ENCODE data around the gene SRD5A3.

The SRD5A3 gene
- 0 to 1.7 (median 0.39) reads per million in 4 donors for total RNA-seq

DNA sequence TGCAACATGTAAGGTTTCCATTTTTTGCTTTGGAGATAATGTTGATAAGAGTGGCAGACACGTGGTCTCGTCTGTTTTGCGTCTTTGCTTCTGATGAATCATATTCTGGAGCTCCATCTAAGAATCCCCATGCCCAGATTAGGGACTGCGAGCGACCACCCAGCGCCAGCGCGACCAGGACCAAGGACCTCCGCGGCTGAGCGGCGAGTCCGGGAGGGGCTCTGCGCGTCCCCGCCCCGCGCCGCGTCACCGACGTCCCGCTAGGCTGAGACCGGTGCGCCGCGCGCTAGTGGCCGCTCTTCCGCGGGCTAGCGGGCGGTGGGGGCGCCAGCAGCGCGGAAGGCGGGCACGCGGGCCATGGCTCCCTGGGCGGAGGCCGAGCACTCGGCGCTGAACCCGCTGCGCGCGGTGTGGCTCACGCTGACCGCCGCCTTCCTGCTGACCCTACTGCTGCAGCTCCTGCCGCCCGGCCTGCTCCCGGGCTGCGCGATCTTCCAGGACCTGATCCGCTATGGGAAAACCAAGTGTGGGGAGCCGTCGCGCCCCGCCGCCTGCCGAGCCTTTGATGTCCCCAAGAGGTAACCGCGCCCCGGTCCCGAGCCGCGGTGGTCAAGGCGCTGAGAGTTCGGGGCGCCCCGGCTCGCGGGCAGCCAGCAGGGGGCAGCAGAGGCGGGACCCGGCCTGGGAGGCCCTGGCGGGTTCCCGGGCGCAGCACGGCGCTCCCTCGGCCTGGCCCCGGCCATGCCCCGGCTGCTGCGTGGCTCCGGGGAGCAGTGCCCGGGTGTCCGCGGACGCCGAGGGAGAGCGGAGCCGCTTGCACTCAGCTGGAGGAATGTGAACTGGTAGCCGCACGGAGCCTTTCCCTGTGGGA, at the start of gene SRD5A3:
Gene SRD5A3, plus strand, starts transcription at position 263 of the 871 bp plus-strand sequence. Its CDS starts 95 bp downstream, at position 358.
- DNase-seq: peak; percentile 49 to 81 (median 66)

DNA sequence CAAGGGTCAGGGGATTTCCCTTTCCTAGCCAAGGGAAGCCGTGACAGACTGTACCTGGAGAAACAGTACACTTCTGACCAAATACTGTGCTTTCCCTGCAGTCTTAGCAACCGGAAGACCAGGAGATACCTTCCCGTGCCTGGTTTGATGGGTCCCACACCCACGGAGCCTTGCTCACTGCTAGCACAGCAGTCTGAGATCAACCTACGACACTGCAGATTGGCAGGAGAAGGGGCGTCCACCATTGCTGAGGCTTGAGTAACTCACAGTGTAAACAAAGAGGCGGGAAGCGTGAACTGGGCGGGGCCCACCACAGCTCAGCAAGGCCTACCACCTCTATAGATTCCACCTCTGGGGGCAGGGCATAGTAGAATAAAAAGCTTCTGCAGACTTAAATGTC, 48.7 kb upstream of the SRD5A3 start:
- DNase-seq: no peak

GRCh38 chr4:55303760-55304165, 42.3 kb upstream of the SRD5A3 start:
- no peak for DNase-seq

GRCh38 chr4:55304303-55304702, 41.7 kb upstream of the SRD5A3 start:
- DNase-seq: no peak

GRCh38 chr4:55308071-55308470, 38.0 kb upstream of the SRD5A3 start:
- no peak for DNase-seq

GRCh38 chr4:55311792-55312488, 34.1 kb upstream of the SRD5A3 start:
- DNase-seq: no peak

DNA sequence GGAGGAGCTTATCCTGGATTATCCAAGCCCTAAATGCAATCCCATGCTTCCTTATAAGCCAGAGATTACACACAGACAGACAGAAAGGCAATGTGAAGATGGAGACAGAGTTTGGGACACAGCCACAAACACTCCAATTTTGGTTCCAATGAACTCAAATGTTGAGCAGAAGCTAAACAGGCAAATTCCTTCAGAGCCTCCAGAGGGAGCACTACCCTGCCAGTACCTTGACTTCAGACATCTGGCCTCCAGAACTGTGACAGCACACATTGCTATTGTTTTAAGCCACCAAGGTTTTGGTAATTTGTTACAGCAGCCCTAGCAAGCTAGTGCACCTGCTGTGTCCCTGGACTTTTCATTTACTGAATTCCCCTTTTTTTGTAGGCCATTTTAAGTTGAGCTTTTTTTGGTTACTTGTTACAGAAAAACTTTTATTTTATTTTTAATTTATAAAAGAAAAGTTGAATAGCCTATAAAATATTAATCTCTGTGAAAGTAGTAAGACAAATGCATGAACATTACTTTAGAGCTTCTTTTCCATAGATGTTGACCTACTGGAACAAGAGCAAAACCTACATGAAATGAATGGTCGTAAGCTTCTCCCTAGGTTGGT, 33.4 kb upstream of the SRD5A3 start:
- DNase-seq: peak in 3 of 5 donors; percentile 16 to 21 (median 18)

DNA sequence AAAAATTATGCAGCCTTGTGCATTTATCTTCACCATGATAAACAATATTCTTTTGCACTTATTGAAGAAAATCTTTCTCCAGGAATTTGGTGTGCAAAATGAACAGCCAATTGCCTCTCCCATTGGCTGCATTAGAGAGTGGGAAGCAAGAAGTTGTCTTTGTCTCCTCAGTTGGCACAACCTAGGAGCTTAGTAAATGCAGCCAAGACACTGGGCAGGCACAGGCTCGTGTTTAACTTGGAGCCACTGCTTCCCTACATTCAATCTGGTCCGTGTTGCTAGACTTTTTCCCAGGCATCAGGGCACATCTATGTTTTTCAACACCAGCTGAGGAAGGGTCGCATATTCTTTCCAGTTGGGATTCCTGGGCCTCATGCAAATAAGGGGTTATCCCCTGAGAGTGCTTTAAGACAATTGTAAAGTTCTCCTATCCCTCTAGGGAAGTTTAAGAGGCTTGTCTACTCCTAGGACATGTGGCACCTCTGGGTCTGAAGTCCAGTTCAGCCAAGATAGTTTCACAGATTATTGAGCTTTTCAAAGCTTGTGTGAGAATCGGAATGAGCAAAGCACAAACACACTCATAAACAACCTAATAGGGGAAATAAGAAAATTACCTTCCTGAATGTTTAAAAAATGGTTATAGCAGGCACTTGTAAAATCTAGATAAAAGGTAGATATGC, 31.8 kb upstream of the SRD5A3 start:
- no peak for DNase-seq

DNA sequence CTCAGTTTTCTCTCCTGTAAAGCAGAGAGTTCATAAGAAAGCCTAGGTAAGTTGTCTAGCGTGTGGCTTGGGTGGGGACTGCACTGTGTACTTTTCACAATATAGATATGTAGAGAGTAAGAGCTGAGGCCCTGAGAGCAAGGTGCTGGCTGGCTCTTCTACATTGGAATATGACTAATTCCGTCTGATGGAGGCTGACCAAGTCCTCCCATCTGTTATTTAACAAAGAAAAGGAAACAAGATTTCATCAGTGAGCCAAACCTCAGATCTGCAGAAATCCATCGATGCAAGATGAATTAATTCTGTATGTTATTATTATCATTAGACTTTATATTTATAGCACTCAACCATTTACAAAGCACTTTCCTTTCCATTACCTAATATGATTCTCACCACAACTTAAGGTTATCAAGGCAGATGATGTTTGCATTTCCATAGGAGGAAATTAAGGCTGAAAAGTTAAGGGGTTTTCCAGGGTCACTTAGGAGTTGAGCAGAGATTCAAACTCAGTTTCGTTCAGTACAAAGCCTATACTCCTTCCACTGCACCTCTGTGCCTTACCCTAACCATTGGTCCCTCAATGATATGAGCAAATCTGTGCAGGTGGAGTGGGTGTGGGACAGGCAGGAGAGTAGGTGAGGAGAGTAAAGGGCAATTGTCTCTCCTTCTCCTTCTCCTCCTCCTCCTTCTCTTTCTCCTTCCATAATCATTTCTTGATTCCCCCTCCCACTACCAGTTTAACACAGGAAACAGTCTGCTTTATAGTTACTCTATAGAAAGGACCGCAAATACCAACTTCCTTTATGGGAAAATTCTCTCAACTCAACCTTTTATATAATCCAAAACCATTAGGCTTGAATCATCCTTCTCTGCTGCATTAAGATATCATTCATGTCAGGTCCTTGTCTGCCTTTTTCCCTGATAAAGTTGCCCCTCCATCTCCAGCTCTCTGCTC, 27.6 kb upstream of the SRD5A3 start:
- DNase-seq: no peak

GRCh38 chr4:55321707-55322264, 24.3 kb upstream of the SRD5A3 start:
- peak in 2 of 5 donors; percentile 30 to 54 for DNase-seq

DNA sequence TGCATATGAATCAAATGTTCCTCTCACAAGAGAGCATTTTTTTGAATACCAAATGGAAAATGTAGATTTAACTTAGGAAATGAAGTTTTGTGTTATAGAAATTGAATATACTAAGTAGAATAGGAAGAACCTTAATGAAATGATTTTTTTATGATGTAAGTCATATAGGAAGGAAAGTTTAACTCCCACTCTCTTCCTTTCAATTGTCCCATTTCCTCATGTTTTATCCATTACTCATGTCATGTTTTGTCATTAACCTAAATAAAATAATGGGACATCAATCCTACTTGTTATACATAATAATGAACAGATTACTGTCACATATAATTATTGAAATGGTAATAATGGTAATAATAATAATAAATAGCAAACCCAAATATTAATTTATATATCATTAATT, 22.7 kb upstream of the SRD5A3 start:
- no peak for DNase-seq

GRCh38 chr4:55326629-55327028, 19.4 kb upstream of the SRD5A3 start:
- DNase-seq: no peak

DNA sequence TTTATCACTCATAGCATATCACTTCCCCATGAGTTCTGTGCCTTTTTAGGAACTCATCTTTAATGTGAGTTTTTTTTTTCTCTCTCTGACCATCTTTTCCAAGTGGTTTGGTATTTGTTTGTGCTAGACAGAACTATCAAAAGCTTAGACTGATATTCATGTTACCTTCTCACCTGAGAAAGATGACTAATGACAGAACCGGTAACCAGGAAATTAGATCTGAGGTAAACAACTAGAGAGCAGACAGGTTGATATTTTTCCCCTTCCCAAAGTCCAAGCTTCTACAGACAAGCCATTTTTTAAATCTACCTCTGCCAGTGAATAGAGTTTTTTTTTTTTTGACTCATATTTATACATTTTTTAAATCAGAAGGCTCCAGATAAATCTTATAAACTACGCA, 17.0 kb upstream of the SRD5A3 start:
- no peak for DNase-seq

DNA sequence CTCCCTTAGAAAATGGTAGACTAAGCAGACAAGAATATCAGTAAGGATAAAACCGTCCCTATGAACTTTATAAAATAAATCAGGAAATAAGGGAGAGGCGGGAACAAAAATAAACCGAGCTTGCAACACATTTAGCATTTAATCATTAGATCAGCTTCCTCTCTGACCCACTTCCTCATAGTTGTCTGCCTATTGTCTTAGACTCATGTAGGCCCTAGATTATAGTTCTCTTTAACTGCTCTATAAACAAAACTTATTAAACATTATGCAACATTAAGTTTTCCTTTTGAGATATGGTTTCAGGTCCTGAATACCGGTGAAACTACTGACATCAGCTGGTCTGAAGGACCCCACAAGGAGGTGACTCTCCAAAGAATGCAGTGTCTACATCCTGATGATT, 15.8 kb upstream of the SRD5A3 start:
- no peak for DNase-seq

GRCh38 chr4:55336138-55337034, 9.7 kb upstream of the SRD5A3 start:
- DNase-seq: no peak

GRCh38 chr4:55337944-55338343, 8.1 kb upstream of the SRD5A3 start:
- DNase-seq: no peak

DNA sequence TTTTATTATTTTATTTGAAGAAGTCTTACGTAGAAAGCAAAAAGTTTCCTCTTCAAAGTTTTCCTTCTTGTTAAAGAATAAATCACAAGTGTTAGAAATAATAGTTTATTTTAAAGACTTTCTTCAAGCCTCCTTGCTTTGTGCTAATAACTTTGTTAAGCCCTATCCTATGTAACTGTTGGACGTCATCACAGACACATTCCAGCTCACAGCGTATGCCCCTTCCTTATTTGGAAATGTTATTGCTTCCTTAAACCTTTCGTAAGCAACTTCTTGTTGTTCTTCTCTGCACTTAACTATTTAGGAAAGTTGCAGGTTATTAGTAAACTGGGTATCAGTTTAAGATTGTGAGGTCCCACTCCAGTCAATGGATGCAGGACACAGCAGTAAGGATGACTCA, 7.6 kb upstream of the SRD5A3 start:
- DNase-seq: no peak

DNA sequence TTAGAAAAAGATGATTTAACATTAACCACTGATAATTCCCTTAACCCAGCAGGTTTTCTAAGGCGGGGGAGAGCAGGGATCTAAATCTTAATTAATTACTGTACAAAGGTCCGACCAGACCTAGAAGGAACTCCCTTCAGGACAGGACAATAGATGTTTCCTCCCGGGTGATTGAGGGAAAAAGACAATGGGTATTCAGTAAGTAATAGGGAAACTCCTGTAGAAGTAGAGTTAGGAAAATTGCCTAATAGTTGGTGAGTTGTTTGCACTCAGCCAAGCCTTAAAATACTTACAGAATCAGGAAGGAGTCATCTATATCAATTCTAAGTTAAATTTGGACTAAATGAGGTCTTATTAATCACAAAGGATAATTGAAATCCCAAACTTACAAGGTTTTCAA, 5.8 kb upstream of the SRD5A3 start:
- no peak for DNase-seq

GRCh38 chr4:55343887-55344286, 2.2 kb upstream of the SRD5A3 start:
- no peak for DNase-seq

DNA sequence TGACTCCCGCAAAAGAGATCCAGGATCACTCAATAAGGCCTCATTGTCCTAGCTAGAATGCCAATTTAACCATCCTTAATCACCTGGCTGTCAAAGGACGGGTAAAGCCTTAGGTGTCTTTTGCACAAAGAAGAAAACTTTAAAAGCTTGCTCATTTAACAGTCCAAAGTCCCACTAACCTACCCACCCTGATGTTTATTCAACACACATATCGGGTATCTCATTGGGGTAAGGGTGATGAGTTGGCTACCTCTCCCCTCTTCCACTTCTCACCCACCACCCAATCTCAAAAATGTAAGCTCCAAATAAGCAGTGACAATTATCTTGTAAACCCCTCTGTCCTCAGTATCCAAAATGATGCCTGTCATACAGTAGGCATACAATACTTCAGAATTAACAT, 988 bp upstream of the SRD5A3 start:
- DNase-seq: no peak

Measured in T-helper 1 cell (primary cell).